KBM-7 (cell line): ENCODE measurements around the gene CACNA2D3.
A peak's percentile ranks its signal among the peaks of the same experiment; 100 is the strongest.
"Not testable (repeated sequence)": the region's sequence is repeated elsewhere in the genome, so short reads cannot be mapped to it uniquely, and the experiment has no call there.

Experiments
- DNase-seq: peaks from one replicate; pipeline ENCODE4 v3.0.0-alpha.2; 2015
- in situ Hi-C: fragments of 300-500 bp; cut with MboI; formaldehyde crosslinking; loops from 2 replicates; pipeline ENCODE4 v1.14.3; 2020; ENCODE audit warnings: low sequenced_read_pairs, low pct_unique_long_range_greater_than_20kb, mixed read lengths

CACNA2D3 gene

DNA sequence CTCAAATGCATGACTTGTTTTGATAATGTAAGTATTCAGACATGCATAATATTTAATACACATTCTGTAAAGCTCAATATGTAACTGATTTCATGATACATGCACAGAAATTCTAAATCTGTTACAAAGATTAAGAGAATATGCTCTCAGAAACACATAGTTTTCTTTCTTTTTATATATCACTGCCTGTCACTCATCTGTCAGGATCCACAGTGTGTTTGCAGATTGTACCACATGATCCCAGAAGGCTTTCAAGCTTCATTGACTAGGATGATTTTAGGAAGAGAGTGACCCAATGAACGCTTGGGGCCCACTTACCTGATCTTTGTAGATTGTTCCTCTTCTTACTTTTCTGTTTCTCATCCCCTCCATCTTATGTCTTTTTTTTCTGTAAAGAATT lies 261.9 kb downstream of the CACNA2D3 start:
- DNase-seq = no peak
- in situ Hi-C loops = no loop called here

DNA sequence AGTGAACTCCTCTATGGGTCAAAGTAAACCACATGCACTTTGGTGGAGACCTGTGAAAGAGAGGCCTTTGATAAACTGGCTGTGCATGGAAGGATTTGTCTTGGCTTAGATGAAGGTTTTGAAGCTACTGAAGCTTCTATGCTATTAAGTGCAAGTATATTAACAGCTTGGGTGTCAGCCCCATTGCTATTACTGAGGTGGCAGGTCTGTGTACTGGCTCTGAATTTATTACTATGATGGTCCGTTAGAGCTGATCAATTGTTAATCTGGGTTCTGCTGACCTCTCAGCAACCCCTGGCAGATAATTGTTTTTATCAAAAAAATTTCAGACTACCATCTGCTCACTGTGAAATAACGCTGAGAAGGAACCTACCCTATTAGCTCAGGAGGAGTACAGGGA lies 268.2 kb downstream of the CACNA2D3 start:
- no peak for DNase-seq
- in situ Hi-C loops = no loop called here

DNA sequence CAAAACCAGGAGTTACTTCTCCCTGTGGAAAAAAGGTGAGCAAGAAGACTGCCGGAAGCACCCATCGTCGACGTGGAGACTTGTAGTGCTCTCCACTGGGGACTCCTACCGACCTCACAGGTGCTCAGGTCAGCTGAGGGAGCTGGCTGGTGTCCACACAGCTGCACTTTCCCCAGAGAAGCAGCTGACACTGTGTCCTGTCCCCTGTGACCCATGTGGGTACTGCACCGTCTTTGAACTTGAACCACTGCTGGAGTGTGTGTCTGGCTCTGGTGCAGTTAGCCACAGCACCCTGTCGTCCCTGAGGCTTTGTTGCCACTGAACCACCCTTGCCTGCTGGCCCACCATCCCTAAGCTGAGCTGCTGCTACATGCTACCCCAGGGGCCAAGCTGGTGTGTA lies 270.8 kb downstream of the CACNA2D3 start:
- in situ Hi-C loops = no loop called here
- no peak for DNase-seq

DNA sequence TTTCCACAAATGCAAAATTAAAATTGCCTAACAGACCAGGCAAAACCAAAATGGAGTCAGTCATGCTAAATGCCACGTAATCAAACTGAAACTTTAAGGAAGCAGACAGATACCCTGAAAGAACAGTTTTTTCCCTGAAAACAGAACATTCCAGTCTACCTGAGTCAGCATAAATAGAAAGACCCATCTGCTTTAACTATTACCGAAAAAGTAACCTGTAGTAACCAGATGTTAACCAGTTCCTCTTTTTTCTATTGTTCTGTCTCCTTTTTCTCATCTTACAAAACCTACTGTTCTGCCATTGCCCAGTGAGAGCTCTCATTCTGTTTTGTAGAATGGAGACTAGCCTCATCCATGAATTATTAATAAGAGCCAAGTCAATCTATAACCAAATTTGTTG lies 286.0 kb downstream of the CACNA2D3 start:
- in situ Hi-C loops = no loop called here
- no peak for DNase-seq

DNA sequence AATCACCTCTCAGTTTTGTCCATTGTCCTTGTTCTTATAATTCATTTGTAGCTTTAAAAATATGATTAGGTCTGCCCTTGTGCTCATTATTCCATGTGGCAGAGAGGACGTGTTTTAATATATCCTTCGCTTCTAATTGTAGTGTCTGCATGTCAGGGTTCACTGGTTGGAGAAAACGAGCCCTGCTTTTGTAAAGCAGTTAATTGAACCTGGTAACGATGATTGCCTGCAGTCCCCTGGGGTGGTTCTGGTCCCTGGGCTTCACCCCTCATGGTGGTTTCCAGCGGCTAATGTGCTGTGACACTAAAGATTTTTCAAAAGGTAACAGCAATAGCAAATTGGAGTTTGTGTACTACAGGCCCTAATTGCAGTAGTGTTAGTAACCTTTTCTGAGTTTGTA lies 299.6 kb downstream of the CACNA2D3 start:
- in situ Hi-C loops = no loop called here
- no peak for DNase-seq

DNA sequence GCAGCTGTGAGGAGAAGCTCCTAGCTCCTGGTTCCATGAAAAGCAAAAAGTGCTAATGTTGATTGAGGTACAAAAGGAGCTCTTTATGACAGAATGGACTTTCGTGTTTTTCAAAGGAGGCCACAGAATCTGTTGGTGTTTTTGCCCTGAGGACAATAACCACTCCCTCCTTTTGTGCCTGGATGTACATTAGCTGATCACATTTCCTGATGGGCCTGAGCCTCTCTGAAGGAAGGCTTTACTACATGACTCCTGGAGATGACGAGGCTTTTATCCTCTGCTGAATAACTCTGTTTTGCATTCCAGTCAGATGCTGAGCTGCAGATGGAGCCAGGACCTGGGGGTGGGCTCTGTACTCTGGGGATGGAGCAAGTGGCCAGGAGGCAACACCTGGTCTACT lies 301.9 kb downstream of the CACNA2D3 start:
- no peak for DNase-seq
- in situ Hi-C loops = no loop called here

DNA sequence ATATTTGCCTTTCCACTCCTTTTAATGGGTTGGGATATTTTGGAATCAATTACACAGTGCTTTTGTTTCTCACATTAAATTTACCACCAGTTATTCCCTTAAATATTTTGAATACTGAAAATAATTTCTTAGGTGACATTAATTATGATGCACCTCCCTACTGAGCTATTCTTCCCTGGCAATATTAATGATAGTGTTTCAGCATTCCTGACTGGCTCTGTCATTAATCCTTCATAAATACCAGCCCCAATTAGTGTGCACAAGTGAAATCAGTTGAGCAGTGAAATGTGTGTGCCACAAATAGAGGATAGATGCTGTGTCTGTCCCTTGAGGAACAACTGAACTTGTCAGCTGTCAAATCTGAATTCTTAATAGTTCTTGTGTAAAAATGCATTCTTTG lies 304.0 kb downstream of the CACNA2D3 start:
- no peak for DNase-seq
- in situ Hi-C loops = no loop called here

DNA sequence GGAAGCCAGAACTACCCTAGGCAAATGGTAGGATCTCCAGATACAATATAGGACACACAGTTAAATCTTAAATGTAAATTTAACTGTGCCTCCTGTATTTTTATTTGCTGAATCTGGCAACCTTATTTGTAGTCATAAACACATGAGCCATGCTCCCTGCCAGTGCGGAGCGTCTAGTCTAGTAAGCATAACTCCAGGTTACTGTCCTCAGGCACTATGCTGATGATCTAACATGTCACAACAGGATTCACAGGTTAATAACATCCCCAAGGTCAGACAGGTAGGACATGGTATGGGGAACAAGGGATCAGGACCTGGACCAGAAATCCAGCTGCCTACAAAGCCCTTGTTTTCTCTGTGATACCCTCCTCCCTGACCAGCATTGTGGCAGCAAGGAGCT lies 305.1 kb downstream of the CACNA2D3 start:
- no peak for DNase-seq
- in situ Hi-C loops = no loop called here

DNA sequence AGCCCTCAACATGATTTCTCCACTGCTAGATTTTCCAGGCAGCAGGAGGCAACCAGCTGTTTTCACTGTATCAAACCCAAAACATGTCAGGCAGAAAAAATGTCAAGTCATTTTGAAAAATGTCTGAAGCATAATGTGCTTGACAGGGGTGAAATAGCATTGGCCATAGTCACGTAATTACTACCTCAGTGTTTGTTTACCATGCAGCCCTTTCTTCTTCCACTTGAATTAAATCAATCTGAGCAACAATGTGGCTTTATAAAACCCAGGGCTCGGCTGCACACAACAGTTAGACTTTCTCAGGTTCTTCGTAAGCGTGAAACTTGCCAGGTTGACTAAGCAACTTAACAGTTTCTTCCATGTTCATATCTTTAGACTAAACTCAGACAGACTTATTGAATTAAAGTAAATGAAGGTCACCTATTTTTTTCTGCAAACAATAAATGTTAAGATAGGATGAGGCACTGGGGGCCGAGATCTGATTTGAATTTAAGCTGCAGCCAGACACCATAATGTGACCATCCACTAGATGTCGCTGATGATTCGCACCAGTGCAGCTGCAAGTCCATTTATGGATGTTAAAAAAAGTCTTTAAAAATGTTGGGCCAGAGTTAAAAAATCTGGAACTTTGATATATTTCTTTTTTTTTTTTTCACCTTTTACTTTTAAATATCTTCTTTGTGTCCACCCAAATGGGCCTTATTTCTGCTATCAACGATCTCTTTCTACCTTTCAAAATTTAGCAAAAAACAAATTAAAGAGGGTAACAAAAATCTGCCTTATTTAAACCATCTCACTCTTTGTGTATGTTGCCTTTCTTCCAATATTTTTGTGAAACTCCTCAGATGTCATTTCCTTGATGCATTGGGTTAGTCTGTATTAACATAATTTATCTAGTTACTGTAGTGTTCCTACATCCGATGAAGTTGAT lies 305.9 kb downstream of the CACNA2D3 start:
- peak; percentile 46 for DNase-seq
- in situ Hi-C loops = no loop called here

DNA sequence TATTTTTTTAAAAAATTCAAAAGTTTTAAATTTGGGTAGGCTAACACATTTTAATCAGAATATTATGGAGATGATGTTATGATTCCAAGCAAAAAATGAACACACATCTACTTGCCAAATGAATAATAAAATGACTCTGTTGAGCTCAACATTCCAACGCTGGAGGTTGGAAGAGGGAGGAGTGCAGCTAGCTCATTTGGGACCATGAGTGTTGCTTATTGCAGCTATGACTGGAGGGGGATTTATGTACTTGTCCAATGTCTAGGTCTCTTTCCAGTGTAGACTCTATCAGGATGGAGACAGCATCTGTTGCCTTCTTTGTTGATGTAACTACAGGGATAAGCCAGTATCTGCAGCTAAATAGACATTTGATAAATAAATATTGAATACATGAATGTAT lies 310.6 kb downstream of the CACNA2D3 start:
- no peak for DNase-seq
- in situ Hi-C loops = no loop called here

DNA sequence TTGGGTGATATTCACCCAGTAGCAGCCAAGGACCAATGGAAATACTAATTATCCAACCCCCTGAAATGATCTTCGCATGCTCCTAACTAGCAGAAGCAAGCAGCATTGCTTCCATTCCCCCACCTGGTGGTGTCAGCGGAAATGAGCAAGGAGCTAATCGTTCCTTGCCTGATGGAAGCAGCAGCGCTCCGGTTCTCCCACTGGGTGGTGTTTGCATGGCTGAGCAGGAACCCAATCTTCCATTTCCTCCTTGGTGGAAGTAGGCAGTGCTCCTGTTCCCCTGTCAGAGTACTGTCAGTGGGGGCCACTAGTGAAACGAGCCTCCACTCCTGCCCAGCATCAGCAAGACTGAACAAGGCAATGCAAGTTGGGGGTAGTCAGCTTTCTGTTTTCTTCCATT lies 311.5 kb downstream of the CACNA2D3 start:
- in situ Hi-C loops = no loop called here
- DNase-seq = no peak

DNA sequence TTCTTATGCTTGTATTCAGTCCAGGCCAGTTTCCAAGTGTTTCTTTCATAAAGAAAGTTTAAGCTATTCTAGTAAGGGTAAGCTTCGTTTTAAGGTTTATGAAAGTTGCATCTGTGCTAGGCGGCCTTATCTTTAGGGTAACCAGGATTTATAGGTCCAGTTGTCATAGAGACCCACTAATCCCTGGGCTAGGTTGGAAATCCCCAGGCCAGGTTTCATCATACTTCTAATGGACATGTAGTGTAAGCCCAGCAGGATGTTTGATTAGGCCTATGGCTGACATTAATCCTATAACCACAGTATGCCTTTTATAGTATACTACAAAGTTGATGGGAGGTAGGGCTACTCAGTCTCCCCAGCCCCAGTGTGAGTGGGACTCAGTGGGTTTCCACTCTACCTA lies 312.4 kb downstream of the CACNA2D3 start:
- in situ Hi-C loops = no loop called here
- DNase-seq = no peak

DNA sequence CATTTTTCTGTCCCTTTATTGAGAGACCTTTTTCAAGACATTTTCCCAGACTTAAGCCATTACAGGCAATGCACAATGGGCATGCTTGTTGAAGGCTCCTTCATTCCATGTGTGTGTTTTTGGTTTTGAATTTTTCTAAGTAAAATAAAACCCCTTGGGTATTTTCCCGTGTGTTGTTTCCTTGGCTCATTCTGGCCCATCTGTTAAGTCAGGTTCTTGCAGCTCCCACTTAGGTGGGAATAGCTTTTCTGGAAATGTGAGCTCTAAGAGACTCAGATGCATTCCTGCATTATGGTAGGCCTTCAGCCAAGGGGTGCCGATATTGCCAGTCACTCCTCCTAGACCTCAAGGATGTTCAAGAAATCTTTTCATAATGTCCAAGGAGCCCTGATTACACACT lies 314.9 kb downstream of the CACNA2D3 start:
- in situ Hi-C loops = no loop called here

DNA sequence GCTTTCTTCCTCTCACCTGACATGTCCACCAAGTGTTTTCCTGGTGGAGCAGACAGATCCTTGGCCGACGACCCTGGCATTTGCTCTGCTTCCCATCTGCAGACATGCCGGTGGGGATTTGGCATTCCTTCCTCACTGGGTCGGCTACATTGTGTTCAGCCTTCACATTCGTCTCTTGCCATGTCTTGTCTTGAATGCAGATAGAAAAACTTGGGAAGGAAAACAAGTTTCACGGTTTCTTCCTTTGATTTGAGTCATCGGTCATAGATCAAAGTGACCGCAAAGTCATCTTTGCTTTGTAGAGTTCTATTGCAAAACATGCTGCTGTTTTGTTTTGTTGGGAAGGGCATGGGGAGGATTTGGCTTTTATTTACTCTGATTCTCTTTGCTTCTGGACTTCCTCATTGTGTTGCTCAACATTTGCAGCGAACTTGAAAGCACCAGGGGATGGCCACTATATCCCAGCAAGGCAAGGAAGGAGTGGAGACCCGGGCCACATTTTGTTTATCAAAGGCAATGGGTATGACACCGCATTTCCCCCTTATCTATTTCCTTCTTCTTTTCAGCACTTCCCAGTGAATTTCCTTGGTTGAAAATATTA lies 321.3 kb downstream of the CACNA2D3 start:
- DNase-seq = no peak

More for the DNA sequence above, 314.9 kb downstream of the CACNA2D3 start:
- DNase-seq = no peak

DNA sequence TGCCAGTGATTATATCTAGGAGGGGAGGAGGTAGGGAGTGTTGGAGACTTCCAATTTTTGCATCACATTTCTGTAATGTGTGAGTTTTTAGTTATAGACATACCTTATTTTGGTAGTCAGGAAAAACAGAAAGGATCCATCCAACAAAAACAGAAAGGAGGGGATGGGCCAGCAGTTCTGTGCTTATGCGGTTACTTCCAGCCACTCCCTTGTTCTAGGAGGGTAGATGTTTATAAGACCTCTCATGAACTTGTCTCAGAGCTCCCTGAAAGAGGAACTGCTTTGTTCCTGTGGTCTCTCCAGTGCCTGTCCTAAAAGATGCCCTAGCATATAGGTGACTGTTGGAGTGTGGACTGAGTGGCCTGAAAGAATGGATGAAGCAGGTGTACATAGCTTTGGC lies 323.3 kb downstream of the CACNA2D3 start:
- DNase-seq = no peak
- in situ Hi-C loops = no loop called here

More for the DNA sequence above, 321.3 kb downstream of the CACNA2D3 start:
- in situ Hi-C loops = no loop called here

DNA sequence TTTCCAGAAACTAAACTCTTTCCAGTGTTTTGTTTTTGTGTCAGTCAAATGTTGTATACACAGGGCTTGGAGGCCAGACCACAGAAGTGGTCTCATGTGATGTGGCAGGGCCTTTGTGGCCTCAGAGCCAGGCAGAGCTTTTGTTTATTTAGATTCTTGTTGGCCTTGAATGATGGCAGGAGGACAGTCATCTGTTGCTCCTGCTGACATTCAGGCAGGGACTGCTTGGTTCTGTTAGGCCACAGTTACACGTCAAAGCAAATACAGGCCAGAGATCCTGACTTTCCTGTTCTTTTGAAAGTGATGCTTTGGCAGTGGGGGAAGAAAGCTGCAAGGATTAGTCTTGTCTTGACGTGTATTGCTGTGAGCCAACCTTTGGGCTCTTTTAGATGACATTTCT lies 325.1 kb downstream of the CACNA2D3 start:
- no peak for DNase-seq
- in situ Hi-C loops = no loop called here

DNA sequence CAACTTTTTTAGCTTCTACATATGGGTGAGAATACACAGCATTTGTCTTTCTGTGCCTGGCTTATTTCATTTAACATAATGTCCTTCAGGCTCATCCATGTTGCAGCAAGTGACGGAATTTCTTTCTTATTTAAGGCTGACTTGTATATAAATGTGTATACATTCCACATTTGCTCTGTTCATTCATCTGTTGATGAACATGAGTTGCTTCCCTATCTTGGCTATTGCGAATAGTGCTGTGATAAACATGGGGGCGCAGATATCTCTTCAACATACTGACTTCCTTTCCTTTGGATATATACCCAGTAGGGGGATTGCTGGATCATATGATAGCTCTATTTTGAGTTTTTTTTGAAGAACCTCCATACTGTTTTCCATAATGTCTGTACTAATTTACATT lies 332.5 kb downstream of the CACNA2D3 start:
- no peak for DNase-seq
- in situ Hi-C loops = no loop called here

DNA sequence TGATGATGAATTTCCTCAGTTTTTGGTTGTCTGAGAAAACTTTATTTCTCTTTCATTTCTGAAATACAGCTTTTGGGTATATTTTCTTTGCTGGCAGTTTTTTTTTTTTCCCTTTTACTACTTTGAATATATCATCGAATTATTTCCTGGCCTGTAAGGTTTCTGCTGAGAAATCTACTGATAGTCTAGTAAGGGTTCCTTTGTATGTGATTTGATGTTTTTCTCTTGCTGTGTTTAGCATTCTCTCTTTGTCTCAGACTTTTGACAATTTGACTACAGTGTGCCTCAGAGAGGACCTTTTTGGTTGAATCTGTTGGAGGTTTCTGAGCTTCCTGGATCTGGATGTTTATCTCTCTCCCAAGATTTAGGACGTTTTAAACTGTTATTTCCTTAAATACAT lies 336.0 kb downstream of the CACNA2D3 start:
- DNase-seq = no peak
- in situ Hi-C loops = no loop called here

DNA sequence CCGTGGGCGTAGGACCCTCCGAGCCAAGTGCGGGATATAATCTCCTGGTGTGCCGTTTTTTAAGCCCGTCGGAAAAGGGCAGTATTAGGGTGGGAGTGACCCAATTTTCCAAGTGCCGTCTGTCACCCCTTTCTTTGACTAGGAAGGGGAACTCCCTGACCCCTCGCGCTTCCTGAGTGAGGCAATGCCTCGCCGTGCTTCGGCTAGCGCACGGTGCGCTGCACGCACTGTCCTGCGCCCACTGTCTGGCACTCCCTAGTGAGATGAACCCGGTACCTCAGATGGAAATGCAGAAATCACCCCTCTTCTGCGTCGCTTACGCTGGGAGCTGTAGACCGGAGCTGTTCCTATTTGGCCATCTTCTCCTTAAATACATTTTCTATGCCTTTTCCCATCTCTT lies 342.2 kb downstream of the CACNA2D3 start:
- DNase-seq, in situ Hi-C loops: not testable (repeated sequence)

DNA sequence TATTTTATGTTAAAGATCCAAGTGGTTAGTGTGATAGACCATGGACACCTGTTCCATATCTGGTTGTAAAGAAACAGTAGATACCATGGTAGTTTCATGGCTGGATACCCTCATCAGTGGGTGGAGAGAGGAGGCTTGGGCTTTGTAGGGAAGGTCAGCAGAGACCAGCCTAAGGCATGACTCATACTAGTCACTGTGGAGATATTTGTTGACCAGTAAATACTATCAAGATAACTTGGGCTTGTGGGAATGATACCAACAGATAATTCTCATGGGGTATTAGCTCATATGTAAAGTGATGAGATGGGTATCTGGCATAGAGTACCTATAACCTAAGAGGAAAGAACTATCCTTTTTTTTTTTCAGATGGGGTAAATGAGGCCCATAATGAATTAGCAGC lies 354.5 kb downstream of the CACNA2D3 start:
- DNase-seq = no peak
- in situ Hi-C loops = no loop called here
